Activated T-cell treated with anti-CD3 and anti-CD28 coated beads, Interleukin-2, amount 50 U/mL, for 4 hours (primary cell): ENCODE data around the gene IL17RD. TPM values are rescaled to one million over a fixed set of nuclear protein-coding genes. Genes with fewer than 3 reads are reported as not detected.

Experiments
- ATAC-seq, 2 donors: fragments of 200-7000 bp; cut with Tn5 transposase; one replicate each; pipeline ENCODE4 v1.10.0; 2021
- DNase-seq: peaks from one replicate; pipeline ENCODE4 v3.0.0-alpha.2; 2020
- H3K27me3 Mint-ChIP-seq: one replicate; pipeline ENCODE4 v1.8.0; 2021; ENCODE audit warnings: low read depth, mixed read lengths
- H3K36me3 Mint-ChIP-seq: one replicate; pipeline ENCODE4 v1.8.0; 2022; ENCODE audit warnings: mixed read lengths; ENCODE audit not compliant: insufficient read depth
- H3K4me1 Mint-ChIP-seq: one replicate; pipeline ENCODE4 v1.8.0; 2021; ENCODE audit warnings: low read depth, mixed read lengths
- H3K4me3 Mint-ChIP-seq: one replicate; pipeline ENCODE4 v1.8.0; 2021; ENCODE audit warnings: mild to moderate bottlenecking, moderate library complexity, mixed read lengths
- H3K9me3 Mint-ChIP-seq: one replicate; pipeline ENCODE4 v1.8.0; 2021; ENCODE audit warnings: mixed read lengths
- total RNA-seq, 3 donors: library from RNA; stranded (reverse); gene quantifications; one replicate each; pipeline ENCODE4 v1.2.1, GENCODE V29; 2021

The IL17RD gene
- total RNA-seq, 3 donors from 2014 or later, result 0.05 to 0.11 TPM; not detected in 1

DNA sequence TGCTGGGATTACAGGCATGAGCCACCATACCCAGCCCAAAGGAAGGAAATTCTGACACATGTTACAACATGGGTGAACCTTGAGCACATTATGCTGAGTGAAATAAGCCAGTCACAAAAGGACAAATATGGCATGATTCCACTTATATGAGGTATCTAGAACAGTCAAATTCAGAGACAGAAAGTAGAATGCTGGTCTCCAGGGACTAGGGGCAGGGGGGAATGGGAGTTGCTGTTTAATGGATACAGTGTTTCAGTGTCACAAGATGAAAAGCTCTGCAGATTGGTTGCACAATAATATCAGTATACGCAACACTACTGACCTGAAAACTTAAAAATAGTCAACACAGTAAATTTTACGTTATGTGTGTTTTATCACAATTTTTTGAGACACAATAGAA lies 100.6 kb downstream of the IL17RD start:
- no peaks in the 10 kb centered on the region for H3K36me3 Mint-ChIP-seq
- ATAC-seq, result no peak
- H3K4me1 Mint-ChIP-seq, result peaks cover 3% of the 10 kb centered on the region
- peaks cover 6% of the 10 kb centered on the region for H3K27me3 Mint-ChIP-seq
- no peak for DNase-seq
- no peak overlapping the region for H3K4me3 Mint-ChIP-seq
- no peaks in the 10 kb centered on the region for H3K9me3 Mint-ChIP-seq

DNA sequence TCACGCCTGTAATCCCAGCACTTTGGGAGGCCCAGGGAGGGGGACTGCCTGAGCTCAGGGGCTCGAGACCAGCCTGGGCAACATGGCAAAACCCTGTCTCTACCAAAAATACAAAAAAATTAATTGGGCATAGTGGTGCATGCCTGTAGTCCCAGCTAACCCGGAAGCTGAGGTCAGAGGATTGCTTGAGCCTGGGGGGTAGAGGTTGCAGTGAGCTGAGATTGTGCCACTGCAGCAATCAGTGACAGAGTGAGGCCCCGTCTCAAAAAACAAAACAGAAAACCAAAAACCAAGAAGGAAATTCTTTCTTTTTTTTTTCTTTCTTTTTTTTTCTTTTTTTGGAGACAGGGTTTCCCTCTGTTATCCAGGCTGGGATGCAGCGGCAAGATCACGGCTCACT lies 101.2 kb downstream of the IL17RD start:
- Mint-ChIP-seq H3K4me3 (no peak overlapping the region), H3K36me3 (no peaks in the 10 kb centered on the region), H3K9me3 (no peaks in the 10 kb centered on the region), H3K4me1 (peaks cover 3% of the 10 kb centered on the region), H3K27me3 (peaks cover 6% of the 10 kb centered on the region)
- DNase-seq, result no peak
- no peak for ATAC-seq

DNA sequence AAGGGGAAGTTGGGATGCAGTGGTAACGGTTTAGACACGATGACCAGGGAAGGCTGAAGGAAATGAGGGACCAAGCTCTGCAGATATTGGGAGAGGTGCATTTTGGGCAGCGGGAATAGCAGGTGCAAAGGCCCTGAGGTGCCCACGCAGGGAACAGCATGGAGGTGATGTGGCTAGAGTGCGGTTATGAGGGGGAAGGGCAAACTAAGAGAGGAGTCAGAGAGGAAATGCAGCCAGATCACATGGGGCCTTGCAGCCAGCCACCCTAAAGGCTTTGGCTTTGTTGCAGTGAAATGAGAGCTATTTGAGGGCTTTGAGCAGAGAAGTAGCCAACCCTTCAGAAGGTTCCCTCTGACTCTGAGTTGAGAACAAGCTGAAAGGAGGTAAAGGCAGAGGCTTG lies 102.1 kb downstream of the IL17RD start:
- no peak for ATAC-seq
- Mint-ChIP-seq H3K4me3 (no peak overlapping the region), H3K36me3 (no peaks in the 10 kb centered on the region), H3K4me1 (no peaks in the 10 kb centered on the region), H3K27me3 (peaks cover 3% of the 10 kb centered on the region), H3K9me3 (no peaks in the 10 kb centered on the region)
- DNase-seq, result no peak

DNA sequence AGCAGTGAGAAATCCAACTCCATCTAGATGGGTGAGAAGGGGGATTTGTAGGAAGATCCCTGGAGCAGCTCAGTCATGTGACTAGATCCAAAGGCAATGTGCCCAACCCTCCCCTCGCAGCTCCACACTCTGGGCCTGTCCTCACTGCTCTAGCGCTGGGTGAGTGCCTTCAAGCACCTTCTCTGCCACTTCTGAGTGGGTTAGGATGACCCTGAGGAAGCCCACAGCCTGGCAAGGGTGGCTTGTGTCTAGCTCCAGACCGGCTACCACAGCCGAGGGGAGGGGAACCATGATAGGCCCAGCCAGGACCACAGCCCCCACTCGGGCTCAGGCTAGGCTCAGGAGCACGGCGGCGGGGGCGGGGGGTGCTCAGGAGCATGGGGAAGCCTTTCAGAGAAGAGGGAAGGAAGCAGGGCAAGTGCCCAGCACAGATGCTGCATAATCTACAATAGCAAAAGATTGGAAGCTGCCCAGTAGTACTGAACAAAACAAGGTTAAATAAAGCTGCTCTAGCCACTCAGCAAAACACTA lies 103.0 kb downstream of the IL17RD start:
- Mint-ChIP-seq H3K36me3 (no peaks in the 10 kb centered on the region), H3K9me3 (no peaks in the 10 kb centered on the region), H3K4me1 (no peaks in the 10 kb centered on the region), H3K4me3 (no peak overlapping the region), H3K27me3 (peaks cover 7% of the 10 kb centered on the region)
- DNase-seq (no peak), ATAC-seq (no peak)

DNA sequence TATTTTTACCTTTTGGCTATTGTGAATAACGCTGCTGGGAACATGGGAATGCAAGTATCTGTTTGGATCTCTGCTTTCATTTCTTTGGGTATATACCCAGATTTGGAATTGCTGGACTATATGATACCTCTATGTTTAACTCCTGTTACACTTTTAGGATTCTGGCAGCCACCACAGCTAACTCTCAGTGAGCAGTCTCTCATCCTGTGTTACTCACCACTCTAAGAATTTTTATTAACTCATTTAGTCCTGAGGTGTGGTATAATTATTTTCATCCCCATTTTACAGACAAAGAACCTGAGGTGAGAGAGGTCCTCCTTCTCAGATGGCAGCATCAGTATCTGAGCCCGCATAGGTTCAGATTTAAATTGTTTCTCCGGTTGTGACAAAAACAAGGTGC lies 103.6 kb downstream of the IL17RD start:
- no peak for ATAC-seq
- peaks cover 9% of the 10 kb centered on the region for H3K27me3 Mint-ChIP-seq
- no peak for DNase-seq
- H3K9me3 Mint-ChIP-seq, result no peaks in the 10 kb centered on the region
- H3K36me3 Mint-ChIP-seq, result no peaks in the 10 kb centered on the region
- H3K4me3 Mint-ChIP-seq, result no peak overlapping the region
- H3K4me1 Mint-ChIP-seq, result no peaks in the 10 kb centered on the region

DNA sequence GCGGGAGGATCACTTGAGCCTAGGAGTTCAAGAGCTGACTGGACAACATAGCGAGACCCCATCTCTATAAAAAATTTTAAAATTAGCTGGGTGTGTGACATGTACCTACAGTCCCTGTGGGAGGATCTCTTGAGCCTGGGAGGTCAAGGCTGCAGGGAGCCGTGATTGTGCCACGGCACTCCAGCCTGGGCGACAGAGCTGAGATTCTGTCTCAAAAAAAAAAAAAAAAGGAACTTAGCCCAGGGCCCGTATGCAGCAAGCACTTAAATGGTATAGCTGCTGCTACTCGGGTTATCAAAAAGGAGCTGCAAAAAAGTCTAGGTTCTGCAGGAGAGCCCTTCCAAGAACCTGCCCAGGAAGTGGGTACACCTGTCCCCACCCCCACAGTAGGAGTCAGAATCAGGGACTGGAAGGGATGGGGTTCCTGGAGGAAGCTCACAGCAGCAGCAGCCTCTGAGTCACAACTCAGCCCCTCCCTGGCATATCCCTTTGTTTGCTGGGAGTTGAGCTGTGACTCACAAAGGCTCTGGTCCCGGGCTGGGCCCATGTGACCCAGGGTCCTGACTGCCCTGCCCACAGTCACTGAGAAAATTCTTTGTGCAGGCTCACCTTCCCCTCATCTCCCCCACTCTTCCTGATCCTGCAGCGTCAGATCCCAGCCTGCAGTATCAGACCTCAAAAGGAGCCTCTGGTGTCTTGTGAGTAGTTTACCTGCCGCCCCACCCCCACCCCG lies 104.9 kb downstream of the IL17RD start, which contains the start of gene SPATA12:
Gene SPATA12, plus strand, starts transcription at position 576 of the 733 bp plus-strand sequence. CDS start 13,031 bp downstream, outside the sequence.
- H3K27me3 Mint-ChIP-seq, result peaks cover 20% of the 10 kb centered on the region
- no peaks in the 10 kb centered on the region for H3K36me3 Mint-ChIP-seq
- H3K9me3 Mint-ChIP-seq, result no peaks in the 10 kb centered on the region
- DNase-seq (no peak), ATAC-seq (no peak)
- H3K4me3 Mint-ChIP-seq, result no peak within 1 kb of the TSS
- H3K4me1 Mint-ChIP-seq, result no peaks in the 10 kb centered on the region

DNA sequence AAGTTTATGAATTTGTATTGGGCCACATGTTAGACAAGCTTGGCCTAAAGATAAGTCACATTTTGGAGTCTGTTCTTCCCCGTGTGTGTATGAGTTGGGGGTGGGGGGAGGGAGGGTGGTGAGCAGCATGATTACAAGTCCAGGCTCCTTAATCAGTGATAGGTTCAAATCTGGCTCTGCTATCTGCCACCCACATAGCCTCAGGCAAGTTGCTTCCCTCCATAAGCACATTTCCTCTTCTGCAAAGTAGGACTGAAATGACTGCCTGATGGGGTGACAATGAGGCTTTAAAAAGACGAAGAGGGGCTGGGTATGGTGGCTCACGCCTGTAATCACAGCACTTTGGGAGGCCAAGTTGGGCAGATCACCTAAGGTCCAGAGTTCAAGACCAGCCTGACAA lies 105.7 kb downstream of the IL17RD start:
- peaks cover 24% of the 10 kb centered on the region for H3K27me3 Mint-ChIP-seq
- ATAC-seq, result no peak
- H3K9me3 Mint-ChIP-seq, result no peaks in the 10 kb centered on the region

DNA sequence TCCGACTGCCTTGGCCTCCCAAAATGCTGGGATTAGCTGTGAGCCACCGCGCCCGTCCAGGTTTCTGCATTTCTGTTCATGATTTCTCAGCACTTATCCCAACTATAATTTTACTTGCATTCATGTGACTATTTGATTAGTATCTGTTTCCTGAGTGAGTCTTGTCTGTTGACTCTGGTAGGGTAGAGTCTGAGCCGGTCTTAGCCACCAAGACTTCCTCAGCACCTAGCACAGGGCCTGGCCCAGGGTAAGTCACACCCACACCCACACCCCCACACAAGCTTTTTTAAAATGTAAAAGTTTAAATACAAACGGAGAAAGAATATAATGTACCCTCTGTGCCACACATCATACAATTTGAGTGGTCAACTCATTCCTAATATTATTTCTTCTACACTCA lies 107.8 kb downstream of the IL17RD start:
- H3K9me3 Mint-ChIP-seq, result no peaks in the 10 kb centered on the region
- H3K27me3 Mint-ChIP-seq, result peaks cover 25% of the 10 kb centered on the region
- H3K4me1 Mint-ChIP-seq, result no peaks in the 10 kb centered on the region
- DNase-seq (no peak), ATAC-seq (no peak)
- no peak overlapping the region for H3K4me3 Mint-ChIP-seq
- H3K36me3 Mint-ChIP-seq, result no peaks in the 10 kb centered on the region

More for the DNA sequence above, 105.7 kb downstream of the IL17RD start:
- Mint-ChIP-seq H3K4me1 (no peaks in the 10 kb centered on the region), H3K36me3 (no peaks in the 10 kb centered on the region), H3K4me3 (no peak overlapping the region)
- DNase-seq, result no peak

DNA sequence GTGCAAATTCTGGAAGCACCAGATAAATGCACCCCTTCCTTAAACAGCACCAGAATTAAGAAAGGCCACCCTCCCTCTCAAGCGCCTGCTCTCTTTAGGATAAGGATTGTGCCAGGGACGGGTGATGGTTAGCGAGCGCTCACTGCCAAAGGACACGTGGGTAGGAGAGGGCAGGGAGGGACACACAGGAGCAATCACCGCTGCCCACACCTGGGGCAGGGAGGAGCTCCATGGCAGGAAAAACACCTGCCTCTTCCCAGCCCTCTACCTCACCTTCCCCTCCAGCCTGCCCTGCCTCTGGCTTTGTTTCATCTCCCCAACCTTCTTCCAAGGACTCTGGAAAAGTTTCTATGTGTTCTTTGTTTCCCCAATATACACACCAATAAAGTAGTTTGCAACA lies 112.0 kb downstream of the IL17RD start:
- no peak for ATAC-seq
- DNase-seq, result no peak
- no peaks in the 10 kb centered on the region for H3K36me3 Mint-ChIP-seq
- H3K4me1 Mint-ChIP-seq, result no peaks in the 10 kb centered on the region
- H3K27me3 Mint-ChIP-seq, result peaks cover 30% of the 10 kb centered on the region
- H3K4me3 Mint-ChIP-seq, result no peak overlapping the region
- H3K9me3 Mint-ChIP-seq, result no peaks in the 10 kb centered on the region

DNA sequence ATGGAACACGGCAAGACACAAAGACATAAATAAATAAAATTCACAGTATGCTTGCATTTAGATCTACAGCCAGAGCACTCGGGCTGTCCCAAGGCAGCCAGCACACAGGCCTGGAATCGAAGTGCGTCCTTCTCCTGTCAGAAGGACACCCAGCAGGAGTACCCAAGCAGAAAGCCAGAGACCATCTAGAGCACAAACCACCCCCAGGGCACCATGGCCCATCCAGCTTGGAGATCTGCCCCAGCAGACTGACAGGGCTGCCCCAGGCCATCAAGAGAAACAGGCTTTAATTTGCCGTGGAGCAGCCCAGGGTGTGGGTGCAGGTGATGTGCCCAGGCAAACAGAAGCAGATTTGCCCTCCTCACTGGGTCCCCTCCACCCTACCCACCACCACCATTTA lies 112.5 kb downstream of the IL17RD start:
- Mint-ChIP-seq H3K36me3 (no peaks in the 10 kb centered on the region), H3K9me3 (no peaks in the 10 kb centered on the region), H3K27me3 (peaks cover 30% of the 10 kb centered on the region), H3K4me1 (no peaks in the 10 kb centered on the region), H3K4me3 (no peak overlapping the region)
- no peak for ATAC-seq
- DNase-seq, result no peak

DNA sequence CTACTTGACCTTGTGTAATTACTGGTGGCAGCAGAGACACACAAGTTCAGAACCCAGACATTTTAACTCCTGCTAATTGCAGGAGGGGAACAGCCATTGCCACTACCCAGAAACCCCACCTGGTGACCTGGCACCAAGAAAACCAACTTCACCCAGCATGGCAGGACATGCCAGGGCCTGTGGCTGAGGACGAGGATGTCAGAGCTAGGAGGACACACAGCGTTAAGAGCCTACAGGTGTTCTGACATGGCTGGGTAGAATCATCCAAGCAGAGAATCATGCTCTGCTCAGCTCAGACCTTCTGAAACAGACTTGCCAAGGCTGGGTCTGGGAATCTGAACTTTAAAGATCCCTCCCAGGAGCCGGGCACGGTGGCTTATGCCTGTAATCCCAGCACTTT lies 116.4 kb downstream of the IL17RD start:
- DNase-seq, result no peak
- Mint-ChIP-seq H3K36me3 (no peaks in the 10 kb centered on the region), H3K4me1 (no peaks in the 10 kb centered on the region), H3K4me3 (no peak overlapping the region), H3K9me3 (no peaks in the 10 kb centered on the region), H3K27me3 (peaks cover 10% of the 10 kb centered on the region)
- ATAC-seq, result no peak

DNA sequence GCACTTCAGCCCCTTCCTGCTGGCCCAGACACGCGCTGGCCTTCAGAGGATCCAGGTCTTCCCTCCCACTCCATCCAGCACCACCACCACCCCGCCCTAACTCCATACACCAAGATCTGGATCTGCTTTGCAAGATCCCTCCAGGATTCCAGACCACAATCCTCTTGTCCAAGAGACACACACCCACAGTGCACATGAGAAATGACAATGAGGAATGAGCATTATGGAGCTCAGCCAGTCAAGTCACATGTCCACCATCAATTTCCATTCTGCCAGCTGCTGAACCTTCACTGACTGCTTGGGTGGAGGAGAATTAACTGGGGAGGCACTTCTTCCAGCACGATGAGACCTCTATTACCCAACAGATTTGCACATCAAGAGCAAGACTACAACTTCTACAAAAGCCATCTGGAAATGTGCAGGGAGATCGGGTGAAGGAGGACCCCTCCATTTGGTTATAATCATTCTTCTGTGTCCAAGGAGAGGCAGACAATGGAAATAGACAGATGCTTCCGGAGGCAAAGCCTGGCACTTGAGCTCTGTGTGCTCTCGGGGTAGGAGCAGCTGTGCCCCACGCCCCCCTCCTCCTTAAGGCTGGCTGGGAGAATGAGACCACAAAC lies 117.0 kb downstream of the IL17RD start:
- peaks cover 7% of the 10 kb centered on the region for H3K27me3 Mint-ChIP-seq
- no peak for DNase-seq
- no peak overlapping the region for H3K4me3 Mint-ChIP-seq
- H3K9me3 Mint-ChIP-seq, result no peaks in the 10 kb centered on the region
- H3K36me3 Mint-ChIP-seq, result no peaks in the 10 kb centered on the region
- no peak for ATAC-seq
- H3K4me1 Mint-ChIP-seq, result no peaks in the 10 kb centered on the region

DNA sequence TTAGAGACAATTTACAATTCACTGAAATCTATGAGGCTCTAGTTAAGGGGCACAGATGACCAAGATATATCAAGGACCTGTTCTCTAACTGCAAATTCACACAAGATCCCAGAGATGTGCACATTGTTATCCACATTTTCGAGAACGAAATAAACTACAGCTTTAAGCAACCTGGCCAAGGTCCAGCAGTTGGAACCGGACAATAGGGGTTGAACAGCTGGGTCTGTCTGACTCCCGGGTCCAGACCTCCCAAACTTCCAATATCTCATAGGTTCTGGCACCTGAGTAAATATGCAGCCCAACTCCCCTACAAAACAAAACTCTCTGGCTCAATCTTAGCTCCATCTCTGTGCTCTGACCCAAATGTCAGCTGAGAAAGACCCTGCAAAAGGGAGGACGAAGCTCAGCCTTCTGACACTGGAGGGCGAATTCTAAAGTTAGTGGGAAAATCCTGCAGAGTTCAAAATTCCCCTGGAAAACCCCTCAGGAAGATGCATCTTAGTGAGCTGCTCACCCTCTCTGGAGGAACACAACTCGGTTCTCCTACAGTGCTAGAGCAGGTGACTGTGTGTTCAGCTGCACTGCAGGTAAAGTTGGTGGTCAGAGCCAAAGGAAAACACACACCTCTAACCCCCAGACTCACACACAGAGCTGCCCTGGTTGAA lies 118.9 kb downstream of the IL17RD start:
- Mint-ChIP-seq H3K4me3 (no peak overlapping the region), H3K4me1 (no peaks in the 10 kb centered on the region), H3K36me3 (no peaks in the 10 kb centered on the region), H3K27me3 (peaks cover 5% of the 10 kb centered on the region), H3K9me3 (no peaks in the 10 kb centered on the region)
- ATAC-seq (no peak), DNase-seq (no peak)

DNA sequence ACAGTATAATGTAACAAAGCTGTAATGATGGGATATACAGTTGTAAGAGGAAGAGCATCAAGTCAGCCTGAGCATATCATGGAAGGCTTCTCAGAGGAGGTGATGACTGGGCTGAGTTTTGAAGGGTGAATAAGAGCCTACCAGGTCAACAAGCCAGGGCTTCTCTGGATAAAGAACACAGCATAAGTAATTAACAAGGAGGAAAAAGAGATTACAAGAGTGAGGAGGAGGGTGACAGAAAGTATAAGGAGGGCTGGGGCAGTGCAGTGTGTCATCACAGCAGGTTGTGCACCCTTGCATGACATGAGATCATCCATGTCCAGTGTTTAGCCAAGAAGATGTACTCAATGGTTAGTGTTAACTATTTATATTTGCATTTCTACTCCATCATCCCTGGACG lies 121.6 kb downstream of the IL17RD start:
- Mint-ChIP-seq H3K36me3 (no peaks in the 10 kb centered on the region), H3K4me3 (no peak overlapping the region), H3K27me3 (peaks cover 9% of the 10 kb centered on the region), H3K4me1 (no peaks in the 10 kb centered on the region), H3K9me3 (no peaks in the 10 kb centered on the region)
- no peak for ATAC-seq
- no peak for DNase-seq

DNA sequence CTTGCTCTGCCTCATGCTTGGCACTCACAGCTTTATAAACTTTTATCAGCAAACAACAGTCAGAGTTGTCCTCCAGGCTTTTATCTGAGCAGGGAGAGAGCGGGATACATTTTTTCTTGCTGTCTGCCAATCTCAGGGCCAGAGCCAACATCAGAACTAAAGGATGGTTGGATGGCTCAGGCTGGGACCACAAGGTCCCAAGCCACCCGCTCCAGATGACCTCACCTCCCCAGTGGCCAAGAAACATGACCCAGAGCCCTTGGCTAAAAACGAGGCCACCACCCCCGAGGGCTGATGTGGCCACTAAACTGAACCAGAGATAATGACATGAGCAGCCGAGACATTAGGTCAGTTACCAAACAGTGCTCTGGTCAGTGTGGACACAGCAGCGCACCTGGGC lies 123.5 kb downstream of the IL17RD start:
- Mint-ChIP-seq H3K4me1 (no peaks in the 10 kb centered on the region), H3K4me3 (no peak overlapping the region), H3K9me3 (no peaks in the 10 kb centered on the region), H3K36me3 (no peaks in the 10 kb centered on the region), H3K27me3 (peaks cover 11% of the 10 kb centered on the region)
- ATAC-seq, result no peak
- no peak for DNase-seq
